Prostate gland (tissue), 2 donors: Measurements from ENCODE around the gene ARHGEF25. TPM values are rescaled to one million over a fixed set of nuclear protein-coding genes. Genes with fewer than 3 reads are reported as not detected.

ENCODE experiments used
- DNase-seq: peaks from one replicate; pipeline ENCODE4 v3.0.0-alpha.2; 2019; ENCODE audit warnings: low spot score
- H3K27ac ChIP-seq, 2 donors: fragments of 200-600 bp; sonication (generic); 2 replicates each; pipeline ENCODE4 v1.5.1; 2017 to 2019
- H3K27me3 ChIP-seq: fragments of 200-600 bp; sonication (generic); replicated peaks from 2 replicates; pipeline ENCODE4 v1.5.1; 2019; ENCODE audit not compliant: insufficient read depth
- H3K36me3 ChIP-seq, 2 donors: fragments of 200-600 bp; sonication (generic); 1 replicate in 1 of 2; 2 replicates in 1 of 2; pipeline versions ENCODE4 v1.5.1 to v1.8.1; 2017 to 2019
- H3K4me1 ChIP-seq: fragments of 200-600 bp; sonication (generic); replicated peaks from 2 replicates; pipeline ENCODE4 v1.5.1; 2019
- H3K4me3 ChIP-seq, 2 donors: fragments of 200-600 bp; sonication (generic); 2 replicates each; pipeline ENCODE4 v1.5.1; 2017 to 2019
- H3K9me3 ChIP-seq: fragments of 200-600 bp; sonication (generic); 2 replicates; pipeline ENCODE4 v1.5.1; 2017
- CTCF ChIP-seq, 4 experiments: fragments of 200-600 bp in 2 of 4; fragments of 450-650 bp in 2 of 4; sonication (generic) in 2 of 4; IDR thresholded peaks; 1 replicate in 3 of 4; 2 replicates in 1 of 4; pipeline ENCODE4 v1.5.1; 2016 to 2019; ENCODE audit warnings: antibody characterized with exemption in 4 of 4, mild to moderate bottlenecking in 2 of 4, moderate library complexity in 2 of 4
- POLR2A ChIP-seq: fragments of 450-650 bp; IDR thresholded peaks from one replicate; pipeline ENCODE4 v1.6.1; 2016; ENCODE audit warnings: antibody characterized with exemption, mild to moderate bottlenecking
- POLR2AphosphoS5 ChIP-seq: sonication (generic); formaldehyde crosslinking; IDR thresholded peaks from one replicate; pipeline ENCODE4 v1.6.1; 2017; ENCODE audit warnings: antibody characterized with exemption
- WGBS: methylation state at CpG from one replicate; pipeline ENCODE4 v1.1.5; 2018; 5-methylcytosine and 5-hydroxymethylcytosine counted together
- intact Hi-C: fragments of 100-400 bp; cut with DNase I; formaldehyde crosslinking; loops from one replicate; pipeline ENCODE4 v1.14.2; 2022
- total RNA-seq, 2 donors: library from RNA; depleted of rRNA; stranded (reverse); fragments of >200 nt; gene quantifications; one replicate each; pipeline ENCODE4 v1.1.0, GENCODE V29; 2016

The ARHGEF25 gene
- total RNA-seq, 2 donors from 2014 or later: 16.6 to 32.5 TPM

DNA sequence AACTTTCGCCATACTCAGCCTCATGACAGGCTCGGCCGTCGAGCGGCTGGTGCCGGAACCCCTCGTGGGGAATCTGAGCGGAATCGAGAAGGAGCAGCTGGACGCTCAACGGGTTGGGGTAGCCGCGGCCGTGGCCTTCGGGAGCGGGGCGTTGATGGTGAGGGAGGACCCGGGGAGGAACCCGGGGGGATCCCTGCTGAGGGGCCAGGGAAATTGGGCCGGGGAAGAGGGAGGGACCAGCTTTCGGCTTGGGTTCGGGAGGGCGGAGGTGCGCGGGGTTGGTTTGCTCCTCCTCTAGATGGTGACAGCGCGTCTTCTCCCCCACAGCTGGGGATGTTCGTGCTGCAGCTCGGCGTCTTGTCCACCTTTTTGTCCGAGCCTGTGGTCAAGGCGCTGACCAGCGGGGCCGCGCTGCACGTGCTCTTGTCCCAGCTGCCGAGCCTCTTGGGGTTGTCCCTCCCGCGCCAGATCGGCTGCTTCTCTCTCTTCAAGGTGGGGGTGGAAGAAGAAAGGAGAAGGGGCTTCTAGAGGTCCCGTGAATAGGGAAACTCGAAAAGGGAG lies 9.8 kb downstream of the ARHGEF25 start:
- H3K4me1 ChIP-seq: peaks cover 8% of the 10 kb centered on the region
- H3K27ac ChIP-seq: no peak overlapping the region
- intact Hi-C loops: loop anchor here (1.0 to 10.0 kb wide), 2 partner anchors 38 to 156 kb away; no protein-coding TSS in a partner anchor
- DNase-seq: no peak
- WGBS: 13% methylated on average over 42 of the region's 42 CpGs
- no peaks in the 10 kb centered on the region for H3K9me3 ChIP-seq
- TF ChIP-seq POLR2AphosphoS5: no peak
- no peak for TF ChIP-seq CTCF (IDR thresholded peaks at IDR 0.05)
- no peak for TF ChIP-seq POLR2A
- no peaks in the 10 kb centered on the region for H3K36me3 ChIP-seq
- H3K27me3 ChIP-seq: peaks cover 8% of the 10 kb centered on the region
- H3K4me3 ChIP-seq: peak overlapping the region; percentile 2 to 23

GRCh38 chr12:57621497-57622292 lies 10.5 kb downstream of the ARHGEF25 start:
- Histone ChIP-seq H3K27ac (no peak overlapping the region), H3K4me1 (peaks cover 8% of the 10 kb centered on the region), H3K9me3 (no peaks in the 10 kb centered on the region), H3K27me3 (peaks cover 14% of the 10 kb centered on the region), H3K4me3 (peak overlapping the region; percentile 2 to 23), H3K36me3 (no peaks in the 10 kb centered on the region)
- intact Hi-C loops: loop anchor here (1.0 to 10.0 kb wide), 2 partner anchors 38 to 157 kb away; no protein-coding TSS in a partner anchor
- TF ChIP-seq POLR2AphosphoS5 (peak; percentile 6), CTCF (IDR thresholded peaks at IDR 0.05) (peak; percentile 84 to 90 (median 85)), POLR2A (no peak)
- 3% methylated on average over 48 of the region's 49 CpGs for WGBS
- DNase-seq: peak; percentile 41

DNA sequence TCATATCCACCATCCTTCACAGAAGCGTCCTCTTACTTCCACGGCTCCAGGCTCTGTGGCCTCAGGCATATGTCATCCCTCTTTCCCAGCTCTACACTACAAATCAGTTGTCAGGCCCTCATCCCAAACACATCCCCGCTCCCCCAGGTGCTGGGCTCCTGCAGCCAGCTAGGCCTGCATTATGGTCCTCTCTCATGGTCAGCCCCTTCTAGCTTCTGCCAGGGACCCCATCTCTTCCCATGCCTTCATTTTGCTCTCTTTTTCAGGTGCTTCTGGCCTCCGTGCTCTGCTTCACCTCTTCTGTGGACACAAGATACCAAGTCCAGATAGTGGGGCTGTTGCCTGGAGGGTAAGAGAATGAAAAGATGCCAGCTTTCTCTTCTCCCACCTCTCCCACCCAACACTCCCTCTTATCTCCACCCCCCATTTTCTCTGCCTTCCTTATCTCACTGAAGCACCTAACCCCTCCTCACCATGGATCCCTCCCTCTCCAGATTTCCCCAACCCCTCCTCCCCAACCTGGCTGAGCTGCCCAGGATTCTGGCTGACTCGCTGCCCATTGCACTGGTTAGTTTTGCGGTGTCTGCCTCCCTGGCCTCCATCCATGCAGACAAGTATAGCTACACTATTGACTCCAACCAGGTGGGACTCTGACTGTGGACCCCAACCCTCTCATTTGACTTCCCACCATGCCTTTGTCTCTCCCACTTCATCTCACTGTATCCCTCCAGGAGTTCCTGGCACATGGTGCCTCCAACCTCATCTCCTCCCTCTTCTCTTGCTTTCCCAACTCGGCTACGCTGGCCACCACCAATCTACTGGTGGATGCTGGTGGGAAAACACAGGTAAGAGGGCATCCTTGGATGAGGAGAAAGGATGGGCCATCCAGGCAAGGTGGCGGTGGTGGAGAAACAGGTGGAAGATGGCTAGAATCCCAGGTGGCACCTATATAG lies 11.3 kb downstream of the ARHGEF25 start:
- peaks cover 16% of the 10 kb centered on the region for H3K27me3 ChIP-seq
- 68% methylated on average over 9 of the region's 9 CpGs for WGBS
- peaks cover 8% of the 10 kb centered on the region for H3K4me1 ChIP-seq
- TF ChIP-seq POLR2AphosphoS5 (no peak), POLR2A (no peak), CTCF (IDR thresholded peaks at IDR 0.05) (no peak)
- no peak overlapping the region for H3K4me3 ChIP-seq
- no peaks in the 10 kb centered on the region for H3K36me3 ChIP-seq
- no peak for DNase-seq
- no peaks in the 10 kb centered on the region for H3K9me3 ChIP-seq
- H3K27ac ChIP-seq: no peak overlapping the region
- intact Hi-C loops: loop anchor here (10.0 kb wide), 1 partner anchor 158 kb away; no protein-coding TSS in a partner anchor

DNA sequence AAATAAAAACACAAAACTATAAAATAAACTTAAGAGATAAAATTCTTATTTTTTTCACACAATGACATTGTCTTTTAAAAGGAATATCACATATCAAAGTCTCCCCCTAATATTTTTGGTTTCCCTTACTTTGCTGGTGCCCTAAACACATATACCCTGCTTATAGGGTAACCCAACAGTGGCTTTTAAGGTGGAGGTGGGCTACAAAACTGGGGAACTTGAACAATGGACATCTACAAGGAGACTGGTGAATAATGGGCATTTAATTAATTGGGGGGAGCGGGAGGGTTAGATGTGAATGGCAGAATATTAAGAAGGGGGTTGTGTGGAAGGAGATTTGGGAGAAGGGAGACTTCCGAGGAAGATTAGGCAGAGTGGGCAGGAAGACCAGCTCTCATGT lies 12.2 kb downstream of the ARHGEF25 start:
- DNase-seq: no peak
- WGBS: 78% methylated on average over 2 of the region's 2 CpGs
- Histone ChIP-seq H3K27ac (no peak overlapping the region), H3K4me3 (no peak overlapping the region), H3K27me3 (peaks cover 16% of the 10 kb centered on the region), H3K36me3 (no peaks in the 10 kb centered on the region), H3K4me1 (peaks cover 8% of the 10 kb centered on the region), H3K9me3 (no peaks in the 10 kb centered on the region)
- intact Hi-C loops: loop anchor here (10.0 kb wide), 1 partner anchor 159 kb away; no protein-coding TSS in a partner anchor
- no peak for TF ChIP-seq POLR2AphosphoS5
- TF ChIP-seq CTCF (IDR thresholded peaks at IDR 0.05): no peak
- TF ChIP-seq POLR2A: no peak
